VCaP (cell line): ENCODE data around the gene HHAT.

Experiments
- H3K27ac ChIP-seq: fragments of 450-650 bp; 2 replicates; pipeline ENCODE4 v1.5.1; 2017
- TF ChIP-seq, protein P1 (sequence below): fragments of 450-650 bp; conservative IDR thresholded peaks from 2 replicates; pipeline ENCODE4 v1.5.1; 2017; ENCODE audit warnings: mild to moderate bottlenecking, moderate library complexity

HHAT gene

GRCh38 chr1:210674151-210674550, 345.4 kb downstream of the HHAT start:
- TF ChIP-seq, protein P1, sequence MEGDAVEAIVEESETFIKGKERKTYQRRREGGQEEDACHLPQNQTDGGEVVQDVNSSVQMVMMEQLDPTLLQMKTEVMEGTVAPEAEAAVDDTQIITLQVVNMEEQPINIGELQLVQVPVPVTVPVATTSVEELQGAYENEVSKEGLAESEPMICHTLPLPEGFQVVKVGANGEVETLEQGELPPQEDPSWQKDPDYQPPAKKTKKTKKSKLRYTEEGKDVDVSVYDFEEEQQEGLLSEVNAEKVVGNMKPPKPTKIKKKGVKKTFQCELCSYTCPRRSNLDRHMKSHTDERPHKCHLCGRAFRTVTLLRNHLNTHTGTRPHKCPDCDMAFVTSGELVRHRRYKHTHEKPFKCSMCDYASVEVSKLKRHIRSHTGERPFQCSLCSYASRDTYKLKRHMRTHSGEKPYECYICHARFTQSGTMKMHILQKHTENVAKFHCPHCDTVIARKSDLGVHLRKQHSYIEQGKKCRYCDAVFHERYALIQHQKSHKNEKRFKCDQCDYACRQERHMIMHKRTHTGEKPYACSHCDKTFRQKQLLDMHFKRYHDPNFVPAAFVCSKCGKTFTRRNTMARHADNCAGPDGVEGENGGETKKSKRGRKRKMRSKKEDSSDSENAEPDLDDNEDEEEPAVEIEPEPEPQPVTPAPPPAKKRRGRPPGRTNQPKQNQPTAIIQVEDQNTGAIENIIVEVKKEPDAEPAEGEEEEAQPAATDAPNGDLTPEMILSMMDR = no peak
- no peak overlapping the region for H3K27ac ChIP-seq

- no peak overlapping the region for H3K27ac ChIP-seq
- TF ChIP-seq, protein P1 = no peak
Observed at GRCh38 chr1:210676539-210676938, 347.8 kb downstream of the HHAT start.

DNA sequence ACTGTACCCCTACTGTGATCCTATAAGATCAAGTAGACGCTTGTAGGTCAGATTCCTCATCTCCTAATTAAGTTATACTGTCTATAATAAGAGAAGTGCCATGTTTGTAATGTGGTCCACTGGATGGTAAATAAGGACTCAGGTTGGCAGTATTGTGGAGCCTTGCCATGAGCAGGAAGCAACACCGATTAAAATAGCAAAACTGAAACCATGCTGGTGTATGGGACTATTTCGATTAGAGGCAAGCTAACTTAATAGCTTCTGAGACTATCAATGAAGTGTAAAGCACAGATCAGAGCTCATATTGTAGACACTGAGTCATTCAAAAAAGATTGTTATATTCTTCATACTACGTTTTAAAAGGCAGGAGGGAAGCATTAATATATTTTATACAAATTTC, 348.8 kb downstream of the HHAT start:
- no peak overlapping the region for H3K27ac ChIP-seq
- TF ChIP-seq, protein P1 = no peak

GRCh38 chr1:210678306-210678705, 349.6 kb downstream of the HHAT start:
- H3K27ac ChIP-seq = no peak overlapping the region
- TF ChIP-seq, protein P1 = no peak

DNA sequence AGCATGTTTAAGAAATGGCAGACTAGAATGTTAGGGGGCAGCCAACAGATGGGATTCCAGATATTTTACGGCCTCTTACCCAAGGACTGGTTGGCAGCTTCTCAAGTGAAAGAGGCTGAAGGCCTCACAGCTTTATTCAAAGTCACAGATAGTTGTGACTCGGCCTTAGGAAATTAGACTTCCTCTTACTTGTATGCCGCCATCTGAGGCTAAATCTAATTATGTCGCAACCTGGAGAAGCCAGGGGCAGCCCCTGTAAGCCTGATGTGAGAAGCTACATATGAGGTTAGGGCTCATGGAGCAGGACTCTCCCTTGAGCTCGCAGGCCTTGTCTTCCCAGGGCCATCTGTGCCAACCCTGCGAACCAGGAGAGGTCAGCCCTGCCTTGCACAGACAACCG, 352.5 kb downstream of the HHAT start:
- TF ChIP-seq, protein P1 = no peak
- H3K27ac ChIP-seq = no peak overlapping the region

DNA sequence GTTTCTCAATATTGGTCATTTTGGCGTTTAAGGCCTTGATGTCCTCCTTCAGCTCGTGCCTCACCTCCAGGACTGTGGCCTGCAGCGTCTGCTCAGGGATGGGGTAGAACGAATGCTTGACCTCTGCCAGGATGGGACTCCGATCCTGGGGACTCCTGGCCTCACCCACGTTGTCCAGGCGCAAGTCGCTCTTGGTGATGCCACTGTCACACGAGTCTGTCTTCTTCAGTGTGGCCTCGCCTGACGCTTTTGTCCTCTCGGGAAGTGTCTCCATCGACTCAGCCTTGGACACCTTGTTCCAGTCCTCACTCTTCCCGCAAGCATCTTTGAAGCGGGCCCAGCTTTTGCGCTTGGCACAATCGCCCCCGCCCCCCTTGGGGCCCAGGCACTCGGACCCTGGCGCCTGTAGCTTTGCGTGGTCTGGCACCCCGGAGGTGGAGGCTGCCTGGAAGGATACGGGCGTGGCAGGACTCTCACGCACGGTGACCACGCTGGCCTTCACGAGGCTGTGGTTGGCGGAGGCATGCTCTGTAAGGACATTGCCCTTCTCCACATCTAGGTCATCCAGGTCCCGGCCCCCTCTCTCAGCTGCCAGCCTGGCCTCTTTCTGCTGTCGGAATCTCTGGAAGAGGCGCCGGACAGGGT, 354.8 kb downstream of the HHAT start:
- TF ChIP-seq, protein P1 = no peak
- H3K27ac ChIP-seq = no peak overlapping the region

DNA sequence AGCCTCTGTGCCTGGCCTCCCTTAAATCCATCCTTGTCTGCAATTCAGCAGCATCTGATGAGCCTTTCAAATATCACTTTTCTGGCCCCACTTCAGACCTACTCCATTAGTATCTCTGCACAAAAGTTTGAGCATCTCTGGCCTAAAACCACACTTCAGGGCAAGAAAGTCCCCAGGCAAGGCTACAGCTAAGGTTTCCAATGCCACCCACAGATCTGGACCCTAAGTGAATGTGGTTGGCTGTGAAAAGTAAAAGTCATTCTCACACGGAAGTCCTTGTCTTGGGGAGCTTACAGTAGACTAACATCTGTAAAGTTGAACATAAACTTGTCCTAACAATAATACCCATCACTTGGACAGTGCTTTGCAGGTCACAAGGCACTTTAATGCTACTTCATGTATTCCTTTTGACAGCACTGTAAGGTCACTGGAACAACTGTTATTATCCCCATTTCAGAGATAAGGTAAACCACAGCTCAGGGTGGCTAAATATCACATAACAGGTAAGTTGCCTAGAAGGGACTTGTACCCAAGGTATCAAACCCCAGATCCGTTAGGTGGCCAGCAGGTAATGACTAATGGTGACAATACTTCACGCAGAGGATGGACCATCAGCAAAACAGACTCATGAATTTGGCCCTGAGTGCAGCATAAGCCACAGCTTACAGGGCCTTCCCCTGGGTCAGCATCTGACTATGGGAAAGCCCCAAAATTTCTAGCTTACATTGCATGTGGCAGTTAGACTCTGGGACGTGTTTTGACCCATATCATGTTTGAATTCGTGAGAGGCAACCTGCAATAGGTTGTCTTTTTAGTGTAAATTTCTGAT, 356.0 kb downstream of the HHAT start:
- no peak overlapping the region for H3K27ac ChIP-seq
- TF ChIP-seq, protein P1 = no peak
